CD4-positive, alpha-beta T cell treated with Interleukin-15 for 4 hours (primary cell): ENCODE results near the gene AMBRA1.

Experiments
- DNase-seq: peaks from one replicate; pipeline ENCODE4 v3.0.0-alpha.2; 2020; ENCODE audit warnings: low spot score

AMBRA1 gene

DNA sequence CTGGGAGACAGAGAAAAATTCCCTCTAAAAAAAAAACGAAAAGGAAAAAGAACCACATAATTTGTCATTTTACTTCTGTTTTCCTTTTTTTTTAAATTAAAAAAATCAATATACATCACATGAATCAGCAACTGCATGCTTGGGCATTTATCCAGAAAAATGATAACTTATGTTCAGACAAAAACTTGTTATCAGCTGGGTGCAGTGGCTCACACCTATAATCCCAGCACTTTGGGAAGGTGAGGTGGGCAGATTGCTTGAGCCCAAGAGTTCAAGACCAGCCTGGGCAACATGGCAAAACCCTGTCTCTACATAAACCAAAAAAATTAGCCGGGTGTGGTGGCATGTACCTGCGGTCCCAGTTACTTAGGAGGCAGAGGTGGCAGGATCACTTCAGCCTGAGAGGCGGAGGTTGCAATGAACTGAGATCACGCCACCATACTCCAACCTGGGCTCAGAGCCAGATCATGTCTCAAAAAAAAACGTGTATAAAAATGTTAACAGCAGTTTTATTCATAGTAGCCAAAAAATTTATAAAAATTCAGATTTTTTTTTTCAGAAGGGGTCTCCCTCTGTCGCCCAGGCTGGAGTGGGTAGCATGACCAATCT lies 28.5 kb downstream of the AMBRA1 start:
- DNase-seq: no peak

GRCh38 chr11:46564459-46564858 lies 29.4 kb downstream of the AMBRA1 start:
- no peak for DNase-seq

- no peak for DNase-seq
Measured at GRCh38 chr11:46562527-46562926, 31.3 kb downstream of the AMBRA1 start.

DNA sequence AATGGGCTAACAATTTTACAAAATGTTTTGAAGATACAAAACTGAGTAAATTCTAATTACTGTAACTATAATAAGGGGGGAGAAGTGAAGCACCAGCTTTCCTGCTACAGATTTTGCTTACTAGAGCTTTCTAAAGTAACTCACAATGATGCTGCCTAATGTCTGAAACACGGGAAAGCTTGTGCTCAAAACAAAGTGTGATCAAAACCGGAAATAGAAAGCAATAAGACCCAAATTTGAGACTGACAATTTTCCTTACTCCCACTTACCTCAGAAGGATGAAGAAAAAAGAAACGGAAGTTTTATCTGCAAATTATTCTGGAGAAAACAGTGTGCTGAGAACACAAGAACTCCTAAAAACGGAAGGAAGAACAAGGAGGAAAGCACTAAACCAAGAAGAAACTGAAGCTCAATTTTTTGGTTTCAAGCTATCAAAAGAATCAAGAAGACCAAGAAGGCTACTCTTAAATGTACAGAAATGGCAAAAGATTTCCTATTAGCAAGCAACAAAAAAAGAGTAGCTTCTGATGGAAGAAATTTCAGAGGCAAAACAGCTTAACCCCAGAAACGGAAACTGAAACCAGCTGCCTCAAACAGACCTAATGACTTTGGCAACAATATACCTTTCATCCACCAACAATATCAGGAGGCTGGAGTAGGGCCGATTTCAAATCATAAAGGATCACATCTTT lies 33.4 kb downstream of the AMBRA1 start:
- DNase-seq: peak; percentile 40

DNA sequence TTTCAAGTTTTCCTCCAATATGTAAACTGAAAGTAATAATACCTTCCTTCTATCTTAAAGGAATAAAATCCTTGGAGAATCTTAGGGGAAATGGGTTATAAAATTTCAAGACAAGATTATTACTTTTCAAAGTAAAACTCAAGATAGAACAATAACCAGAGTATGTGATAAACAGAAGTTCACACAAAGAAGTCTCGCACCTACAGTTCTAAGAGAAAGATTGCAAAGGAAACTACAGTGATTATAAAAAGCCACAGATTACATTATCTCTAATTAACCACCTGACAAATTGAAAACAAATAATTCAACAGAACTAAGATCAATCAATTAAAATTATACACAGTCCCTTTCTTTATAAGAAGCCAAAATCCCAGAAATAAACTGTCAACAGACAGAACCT lies 34.0 kb downstream of the AMBRA1 start:
- DNase-seq: peak; percentile 18

DNA sequence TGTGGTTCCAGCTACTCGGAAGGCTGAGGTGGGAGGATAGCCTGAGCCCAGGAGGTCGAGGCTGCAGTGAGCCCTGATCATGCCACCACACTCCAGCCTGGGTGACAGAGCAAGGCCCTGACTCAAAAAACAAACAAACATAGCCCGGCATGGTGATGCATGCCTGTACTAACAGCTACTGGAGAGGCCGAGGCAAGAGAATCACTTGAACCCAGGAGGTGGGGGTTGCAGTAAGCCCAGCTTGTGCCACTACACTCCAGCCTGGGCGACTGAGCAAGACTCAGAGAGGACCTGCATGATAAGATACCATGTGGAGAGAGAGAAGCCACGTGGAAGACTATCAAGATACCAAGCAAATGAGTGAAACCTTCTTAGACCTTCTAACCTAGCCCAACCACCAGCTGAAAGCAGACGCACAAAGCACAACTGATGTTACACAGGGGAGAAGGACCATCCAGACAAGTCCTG lies 36.1 kb downstream of the AMBRA1 start:
- no peak for DNase-seq

- DNase-seq: peak; percentile 62
Measured at GRCh38 chr11:46555267-46556054, 38.4 kb downstream of the AMBRA1 start.

- no peak for DNase-seq
Measured at GRCh38 chr11:46554213-46555147, 39.3 kb downstream of the AMBRA1 start.

DNA sequence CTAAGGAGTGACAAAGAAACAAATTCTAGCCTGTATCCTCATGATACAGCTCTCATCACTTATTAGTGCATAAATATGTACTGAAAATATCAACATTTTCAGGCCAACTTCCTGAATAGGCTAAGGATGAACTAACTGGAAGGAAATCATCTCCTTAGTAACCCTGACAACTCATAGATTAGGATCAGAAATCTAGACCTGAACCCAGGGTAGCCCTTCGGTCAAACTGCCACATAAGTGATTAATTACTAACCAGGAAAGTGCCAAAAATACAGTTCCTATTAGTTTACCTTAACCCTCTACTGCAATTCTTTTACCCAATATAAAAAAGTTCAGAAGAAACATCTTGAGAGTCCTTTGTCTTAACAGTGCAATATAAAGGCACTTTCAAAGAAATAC lies 40.0 kb downstream of the AMBRA1 start:
- DNase-seq: no peak

DNA sequence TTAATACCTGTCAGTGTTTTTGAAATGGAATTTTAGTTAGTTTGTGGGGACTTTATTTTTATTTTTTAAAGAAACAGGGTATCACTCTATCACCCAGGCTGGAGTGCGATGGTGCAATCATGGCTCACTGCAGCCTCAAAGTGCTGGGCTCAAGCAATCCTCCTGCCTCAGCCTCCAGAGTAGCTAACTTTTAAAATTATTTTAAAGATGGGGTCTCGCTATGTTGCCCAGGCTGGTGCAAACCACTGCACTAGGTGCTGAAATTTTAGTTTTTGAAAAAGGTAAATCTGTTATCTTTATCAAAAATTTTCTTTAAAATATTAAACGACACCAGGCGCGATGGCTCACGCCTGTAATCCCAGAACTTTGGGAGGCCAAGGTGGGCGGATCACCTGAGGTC lies 42.6 kb downstream of the AMBRA1 start:
- DNase-seq: no peak

GRCh38 chr11:46547579-46547978 lies 46.2 kb downstream of the AMBRA1 start:
- DNase-seq: no peak

DNA sequence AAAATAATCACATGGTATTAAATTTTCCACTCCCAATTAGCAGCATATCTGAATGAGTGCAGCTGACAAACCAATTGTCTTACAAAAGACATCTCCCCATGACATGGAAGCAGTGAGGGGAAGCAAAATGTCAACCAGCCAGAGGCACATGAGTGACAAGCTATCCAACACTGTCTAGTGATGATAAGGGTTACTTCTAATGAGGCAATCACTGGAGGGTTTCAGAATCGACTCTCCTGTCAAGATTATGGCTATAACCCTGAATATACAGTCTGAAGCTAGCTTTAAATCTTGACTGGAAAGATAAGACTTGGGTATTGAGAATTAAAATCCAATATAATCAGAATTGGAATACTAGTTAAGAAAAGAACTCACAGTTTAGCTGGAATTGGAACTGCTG lies 50.3 kb downstream of the AMBRA1 start:
- no peak for DNase-seq

DNA sequence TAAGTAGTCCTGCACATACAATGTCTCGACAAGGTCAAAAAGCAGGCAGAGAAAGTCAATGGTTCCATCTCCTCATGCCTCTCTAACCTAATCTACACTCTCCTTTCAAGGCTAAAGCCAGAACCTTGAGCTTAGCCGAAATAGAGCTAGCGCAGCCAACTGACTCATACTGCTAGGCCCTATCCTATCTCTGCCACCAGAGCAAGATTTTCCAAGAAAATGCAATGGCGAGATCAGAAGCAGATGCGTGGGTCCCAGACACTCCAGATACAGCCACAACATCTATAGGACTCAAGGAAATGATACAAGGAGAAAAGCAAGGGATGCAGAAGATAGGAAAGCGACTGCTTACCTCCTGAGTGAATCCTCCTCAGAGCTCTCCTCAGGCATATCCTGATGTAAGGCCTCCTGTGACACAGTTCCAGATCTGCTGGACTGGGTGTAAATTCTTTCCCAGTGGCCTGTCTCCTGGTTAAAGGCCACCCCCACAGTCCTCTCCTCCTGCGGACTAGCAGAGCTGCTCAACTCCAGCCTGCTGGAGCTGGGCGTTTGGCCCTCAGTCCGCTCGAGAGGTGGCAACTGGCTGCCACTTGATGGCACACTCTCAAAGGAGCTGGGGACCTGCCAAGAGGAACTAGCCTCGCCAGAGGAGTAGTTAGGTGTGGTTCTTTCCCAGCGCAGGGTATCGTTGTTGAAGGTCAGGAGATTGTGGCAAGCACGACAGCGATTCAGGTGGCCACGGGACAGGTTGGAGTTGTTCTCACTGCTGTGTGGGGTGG lies 52.0 kb downstream of the AMBRA1 start:
- no peak for DNase-seq

- no peak for DNase-seq
Measured at GRCh38 chr11:46540807-46541206, 53.0 kb downstream of the AMBRA1 start.

- peak; percentile 70 for DNase-seq
Measured at GRCh38 chr11:46537537-46538295, 56.1 kb downstream of the AMBRA1 start.

DNA sequence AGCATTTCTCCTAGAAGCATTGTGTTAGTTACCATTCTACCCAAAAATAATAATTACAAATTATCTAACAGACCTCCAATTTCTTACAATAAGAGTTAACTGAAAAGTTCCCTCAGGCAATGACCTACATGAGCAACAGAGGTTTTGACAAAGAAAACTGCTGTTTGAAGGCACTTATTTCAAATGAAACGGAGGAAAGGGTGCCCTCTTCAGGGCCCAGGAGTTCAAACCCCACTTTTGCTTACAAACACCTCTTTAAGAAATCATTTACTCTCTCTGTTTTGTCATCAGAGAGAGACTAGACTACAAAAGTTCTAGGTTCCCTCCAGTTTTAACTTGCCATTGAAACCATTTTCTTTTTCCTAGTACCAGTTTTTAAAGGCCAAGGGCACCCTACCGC lies 56.7 kb downstream of the AMBRA1 start:
- no peak for DNase-seq

GRCh38 chr11:46535688-46536087 lies 58.1 kb downstream of the AMBRA1 start:
- DNase-seq: no peak

GRCh38 chr11:46534711-46535110 lies 59.1 kb downstream of the AMBRA1 start:
- no peak for DNase-seq

DNA sequence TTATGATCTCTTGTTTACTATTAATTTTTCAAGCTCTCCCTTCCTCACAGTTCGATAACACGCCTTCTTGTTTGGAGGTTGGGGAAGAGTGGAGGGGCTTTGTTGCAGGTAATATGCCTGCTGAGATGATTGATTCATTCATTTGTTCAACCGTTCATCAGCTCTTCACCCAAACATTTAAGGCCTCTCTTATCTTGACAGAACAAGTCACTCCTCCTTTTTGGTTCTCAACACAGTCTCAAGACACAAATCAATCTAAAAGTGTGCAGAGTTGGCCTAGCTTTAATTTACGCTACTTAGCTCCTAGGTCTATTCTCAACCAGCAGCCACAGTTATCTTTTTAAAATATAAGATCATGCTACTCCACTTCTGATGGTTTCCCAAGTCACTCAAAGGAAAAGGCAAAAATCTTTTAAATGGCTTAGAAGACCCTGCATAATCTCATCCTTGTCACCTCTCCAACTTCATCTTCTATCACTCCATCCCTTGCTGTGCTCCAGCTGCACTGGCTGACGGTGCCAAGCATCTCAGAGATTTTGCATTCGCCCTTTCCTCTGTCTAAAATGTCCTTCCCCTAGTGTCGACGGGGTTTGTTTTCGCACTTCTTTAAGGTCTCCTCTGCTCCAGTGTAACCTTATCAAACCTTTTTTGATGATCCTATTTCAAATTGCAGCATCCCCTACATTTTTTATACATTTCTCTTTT lies 60.3 kb downstream of the AMBRA1 start:
- no peak for DNase-seq
